Stimulated activated CD4-positive, alpha-beta T cell treated with anti-CD3 and anti-CD28 coated beads, Interleukin-1b, Interleukin-23, amount 100 ng/mL, for 4 hours (primary cell): ENCODE measurements around the gene SIGLEC7.
A peak's percentile ranks its signal among the peaks of the same experiment; 100 is the strongest.

Experiments used
- DNase-seq, 2 donors: peaks; one replicate each; pipeline ENCODE4 v3.0.0-alpha.2; 2020; ENCODE audit warnings: low read depth in 2 of 2

The SIGLEC7 gene

DNA sequence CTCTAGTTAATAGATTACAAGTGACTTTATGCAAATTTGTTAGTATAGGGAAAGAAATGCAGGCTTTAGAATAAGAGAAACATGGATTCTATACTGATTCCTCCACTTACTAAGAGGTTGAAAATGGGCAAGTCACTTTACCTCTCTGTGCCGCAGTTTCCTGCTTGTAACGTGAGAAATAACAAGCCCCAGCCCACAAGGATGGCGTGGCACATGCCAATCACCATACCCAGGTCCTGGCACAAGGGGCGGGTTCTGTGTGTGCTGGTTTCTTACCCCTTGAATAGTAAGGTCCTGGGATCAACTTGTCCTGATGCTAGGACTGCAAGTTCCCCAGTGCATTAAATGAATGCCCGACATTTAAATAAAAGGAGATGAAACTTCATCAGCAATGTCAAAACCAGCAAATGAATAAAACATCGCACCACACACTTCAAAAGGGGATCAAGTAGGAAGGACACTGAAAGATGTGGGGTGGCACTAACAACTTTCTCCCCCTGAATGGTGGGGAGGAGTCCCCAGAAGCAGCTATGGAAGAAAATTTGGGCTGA is 25.3 kb upstream of the SIGLEC7 start:
- no peak for DNase-seq

DNA sequence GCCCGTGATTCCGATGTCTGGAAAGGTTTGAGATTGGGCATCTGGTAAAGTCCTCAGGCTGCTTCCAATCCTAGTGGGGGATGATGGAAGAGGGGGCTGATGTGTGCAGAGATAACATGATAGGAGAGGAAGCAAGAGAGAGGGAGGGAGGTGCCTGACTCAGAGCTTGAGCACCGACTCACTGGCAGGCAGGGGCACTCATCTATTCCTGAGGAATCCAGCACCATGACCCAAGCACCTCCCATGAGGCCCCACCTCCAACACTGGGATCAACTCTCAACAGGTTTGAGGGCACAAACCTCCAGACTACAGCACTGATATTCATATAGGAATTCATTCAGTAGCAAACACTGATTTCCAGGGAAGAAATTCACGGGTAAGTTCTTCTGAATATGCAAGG is 23.0 kb upstream of the SIGLEC7 start:
- DNase-seq: no peak

DNA sequence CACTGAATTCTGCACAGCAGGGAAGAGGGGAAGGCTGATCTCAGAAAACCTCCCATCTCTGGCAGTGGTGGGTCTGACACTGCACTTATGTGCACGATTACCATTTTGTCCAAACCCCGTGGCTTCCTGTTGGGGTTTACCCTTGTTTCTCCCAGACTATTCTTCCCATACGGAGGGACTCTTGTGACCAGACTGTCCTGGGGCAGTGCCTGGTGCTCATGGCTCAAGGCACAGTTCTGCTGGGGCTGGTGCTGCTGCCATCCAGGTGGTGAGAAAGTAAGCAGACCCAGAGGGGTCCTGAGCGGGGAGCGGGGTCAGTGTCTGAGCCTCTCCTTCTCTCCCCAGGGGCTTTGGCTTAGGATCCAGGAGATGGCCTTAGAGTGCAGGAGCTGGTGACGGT is 22.5 kb upstream of the SIGLEC7 start:
- DNase-seq: no peak

DNA sequence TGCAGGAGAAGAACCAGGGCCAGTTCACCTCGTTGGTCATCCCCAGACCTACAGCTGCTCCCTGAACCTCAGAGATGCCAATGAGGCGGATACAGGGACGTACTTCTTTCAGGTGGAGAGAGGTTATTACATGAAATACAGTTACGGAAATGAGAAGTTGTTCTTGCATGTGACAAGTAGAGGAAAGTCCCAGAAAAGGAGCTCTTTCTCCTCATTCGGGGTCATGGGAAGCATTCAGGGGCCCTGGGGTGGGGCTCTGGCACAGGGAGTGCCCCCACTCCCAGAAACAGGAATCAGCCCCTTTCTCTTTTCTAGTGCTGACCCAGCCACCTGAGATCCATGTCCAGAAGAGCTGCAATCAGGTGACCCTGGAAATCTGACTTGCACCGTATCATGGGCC is 21.9 kb upstream of the SIGLEC7 start:
- no peak for DNase-seq

DNA sequence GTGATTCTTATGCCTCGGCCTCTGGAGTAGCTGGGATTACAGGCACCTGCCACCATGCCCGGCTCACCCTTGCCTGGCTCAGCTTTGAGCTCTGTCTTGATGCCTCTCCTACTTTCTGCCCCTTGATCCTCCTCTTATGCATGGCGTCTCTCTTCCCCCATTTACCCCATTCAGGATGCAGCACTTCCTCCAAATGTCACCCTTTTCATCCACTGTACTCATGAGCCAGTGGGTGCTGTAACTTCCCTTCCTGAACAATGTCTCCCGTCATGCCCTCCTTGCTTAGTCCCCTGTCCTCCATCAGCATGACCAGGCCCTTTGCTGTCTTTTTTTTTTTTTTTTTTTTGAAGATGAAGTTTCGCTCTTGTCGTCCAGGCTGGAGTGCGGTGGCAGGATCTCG is 20.8 kb upstream of the SIGLEC7 start:
- DNase-seq: no peak

DNA sequence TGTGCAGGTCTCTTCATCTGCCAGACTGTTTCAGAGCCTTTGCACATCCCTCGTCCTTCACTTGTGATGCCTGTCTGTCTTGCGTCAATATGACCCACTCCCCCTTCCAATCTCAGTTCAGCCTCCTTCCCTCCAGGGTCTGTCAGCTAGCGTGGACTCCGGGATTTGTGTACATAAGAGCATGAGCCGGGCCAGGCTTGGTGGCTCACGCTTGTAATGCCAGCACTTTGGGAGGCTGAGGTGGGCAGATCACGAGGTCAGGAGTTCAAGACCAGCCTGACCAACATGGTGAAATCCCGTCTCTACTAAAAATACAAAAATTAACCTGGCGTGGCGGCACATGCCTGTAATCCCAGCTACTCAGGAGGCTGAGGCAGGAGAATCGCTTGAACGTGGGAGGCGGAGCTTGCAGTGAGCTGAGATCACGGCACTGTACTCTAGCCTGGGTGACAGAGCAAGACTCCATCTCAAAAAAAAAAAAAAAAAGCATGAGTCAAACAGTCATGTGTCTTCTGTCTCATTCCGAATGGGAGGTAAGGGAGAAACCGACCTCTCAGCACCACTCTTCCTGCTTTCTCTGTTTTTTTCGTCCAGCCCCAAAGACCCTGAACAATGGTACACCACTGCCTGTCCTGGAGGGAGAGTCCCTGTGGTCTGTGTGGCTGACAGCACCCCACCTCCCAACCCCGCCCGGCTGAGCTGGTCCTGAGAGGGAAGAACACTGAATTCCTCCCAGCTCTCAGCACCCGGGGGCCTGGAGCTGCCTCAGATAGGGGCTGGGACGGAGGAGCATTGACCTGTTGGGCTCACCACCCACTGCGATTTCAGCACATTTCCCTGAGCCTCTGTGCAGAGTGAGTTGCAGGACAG is 19.8 kb upstream of the SIGLEC7 start:
- DNase-seq: no peak

DNA sequence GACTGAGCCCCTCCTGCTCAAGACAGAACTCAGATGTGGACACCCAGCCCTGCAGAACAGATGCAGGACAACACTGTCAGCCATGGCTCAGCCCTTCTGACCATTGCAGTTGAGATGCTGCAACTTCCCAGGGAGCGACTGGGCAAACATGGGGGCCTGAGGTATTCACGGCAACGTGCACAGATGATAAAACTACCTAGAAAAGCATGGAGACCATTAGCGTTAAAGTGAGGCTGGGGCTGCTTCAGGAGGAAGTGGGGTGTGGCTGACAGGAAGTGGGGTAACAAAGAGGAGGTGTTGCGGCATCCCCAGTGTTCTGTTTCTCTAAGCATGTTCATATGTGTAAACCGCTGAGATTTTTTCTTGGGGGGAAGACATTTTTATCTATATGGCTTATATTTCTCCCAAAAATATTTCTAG is 18.7 kb upstream of the SIGLEC7 start:
- peak in 1 of 2 donors; percentile 33 for DNase-seq

DNA sequence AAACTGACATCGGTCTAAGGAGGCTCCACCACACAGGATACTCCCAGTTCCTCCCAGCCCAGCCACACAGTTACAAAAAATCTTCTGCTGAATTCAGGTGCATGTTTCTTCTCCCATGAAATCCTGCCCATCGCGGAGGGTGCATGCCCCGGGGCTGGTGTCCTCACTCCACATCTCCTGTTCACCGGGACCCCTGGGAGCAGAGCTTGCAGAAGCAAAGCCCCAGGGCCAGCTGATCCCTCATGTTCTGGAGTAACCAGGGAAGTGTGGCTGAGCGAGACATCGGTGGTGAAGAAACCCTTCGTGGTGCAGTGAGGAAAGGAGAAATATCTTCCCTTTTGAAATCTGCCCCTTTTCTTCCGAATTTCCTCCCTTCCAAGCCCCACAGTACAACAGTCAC is 18.3 kb upstream of the SIGLEC7 start:
- no peak for DNase-seq

DNA sequence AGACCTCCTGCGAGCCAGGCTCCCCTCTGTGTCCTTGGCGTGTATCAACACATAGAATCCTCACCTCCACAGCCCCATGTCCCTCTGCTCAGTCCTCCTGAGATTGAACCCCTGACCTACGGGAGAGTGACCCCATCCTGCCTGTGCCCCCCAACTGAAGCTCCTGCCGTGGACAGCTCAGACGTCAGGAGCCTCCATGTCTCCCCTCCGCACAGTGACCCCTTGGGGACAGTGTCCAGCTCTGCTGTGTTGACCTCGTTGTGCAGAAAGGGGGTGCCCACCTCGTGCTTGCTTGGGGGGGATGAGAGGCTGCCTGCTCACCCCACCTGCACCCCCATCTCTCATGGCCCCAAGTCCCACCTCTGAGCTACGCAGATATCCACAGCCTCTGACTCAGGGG is 17.9 kb upstream of the SIGLEC7 start:
- DNase-seq: no peak

DNA sequence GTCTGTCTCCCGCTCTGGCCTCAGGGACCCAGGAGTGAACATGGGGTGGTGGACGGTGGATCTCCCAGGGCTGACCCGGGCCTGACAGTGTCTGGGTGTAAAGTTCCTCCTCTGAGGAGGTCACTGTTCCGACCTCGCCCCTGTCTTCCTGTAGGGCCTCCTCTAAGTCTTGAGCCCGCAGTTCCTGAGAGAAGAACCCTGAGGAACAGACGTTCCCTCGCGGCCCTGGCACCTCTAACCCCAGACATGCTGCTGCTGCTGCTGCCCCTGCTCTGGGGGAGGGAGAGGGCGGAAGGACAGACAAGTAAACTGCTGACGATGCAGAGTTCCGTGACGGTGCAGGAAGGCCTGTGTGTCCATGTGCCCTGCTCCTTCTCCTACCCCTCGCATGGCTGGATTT is 17.4 kb upstream of the SIGLEC7 start, which contains the start of gene SIGLEC9:
TSS of gene SIGLEC9 (plus strand) at position 178 of the 400 bp plus-strand sequence. CDS start at position 247, 69 bp downstream.
- no peak for DNase-seq

DNA sequence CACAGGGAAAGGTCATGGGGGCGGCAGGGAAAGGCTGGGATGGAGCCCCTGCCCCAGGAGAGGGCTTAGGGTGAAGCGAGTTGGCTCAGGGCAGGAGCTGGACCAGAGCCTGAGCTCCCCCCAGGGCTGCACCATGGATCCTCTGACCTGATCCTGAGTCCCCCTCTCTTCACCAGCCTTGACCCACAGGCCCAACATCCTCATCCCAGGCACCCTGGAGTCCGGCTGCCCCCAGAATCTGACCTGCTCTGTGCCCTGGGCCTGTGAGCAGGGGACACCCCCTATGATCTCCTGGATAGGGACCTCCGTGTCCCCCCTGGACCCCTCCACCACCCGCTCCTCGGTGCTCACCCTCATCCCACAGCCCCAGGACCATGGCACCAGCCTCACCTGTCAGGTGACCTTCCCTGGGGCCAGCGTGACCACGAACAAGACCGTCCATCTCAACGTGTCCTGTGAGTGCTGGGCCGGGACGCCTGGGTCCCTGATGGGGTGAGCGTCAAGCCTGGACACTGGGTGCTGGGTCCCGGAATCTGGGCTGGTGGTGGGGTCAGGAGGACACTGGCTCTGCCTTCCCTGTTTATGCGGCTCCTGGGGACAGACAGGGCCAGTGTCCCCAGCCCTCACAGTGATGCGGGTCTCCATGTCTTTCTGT is 16.6 kb upstream of the SIGLEC7 start:
- no peak for DNase-seq

DNA sequence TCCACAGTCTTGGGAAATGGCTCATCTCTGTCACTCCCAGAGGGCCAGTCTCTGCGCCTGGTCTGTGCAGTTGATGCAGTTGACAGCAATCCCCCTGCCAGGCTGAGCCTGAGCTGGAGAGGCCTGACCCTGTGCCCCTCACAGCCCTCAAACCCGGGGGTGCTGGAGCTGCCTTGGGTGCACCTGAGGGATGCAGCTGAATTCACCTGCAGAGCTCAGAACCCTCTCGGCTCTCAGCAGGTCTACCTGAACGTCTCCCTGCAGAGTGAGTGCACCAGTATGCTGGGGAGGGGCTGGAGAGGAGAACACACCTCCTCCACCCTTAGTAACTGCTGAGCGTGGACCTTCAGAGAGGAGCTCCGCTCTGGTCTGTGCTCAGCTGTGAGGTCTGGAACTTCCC is 15.1 kb upstream of the SIGLEC7 start:
- no peak for DNase-seq

DNA sequence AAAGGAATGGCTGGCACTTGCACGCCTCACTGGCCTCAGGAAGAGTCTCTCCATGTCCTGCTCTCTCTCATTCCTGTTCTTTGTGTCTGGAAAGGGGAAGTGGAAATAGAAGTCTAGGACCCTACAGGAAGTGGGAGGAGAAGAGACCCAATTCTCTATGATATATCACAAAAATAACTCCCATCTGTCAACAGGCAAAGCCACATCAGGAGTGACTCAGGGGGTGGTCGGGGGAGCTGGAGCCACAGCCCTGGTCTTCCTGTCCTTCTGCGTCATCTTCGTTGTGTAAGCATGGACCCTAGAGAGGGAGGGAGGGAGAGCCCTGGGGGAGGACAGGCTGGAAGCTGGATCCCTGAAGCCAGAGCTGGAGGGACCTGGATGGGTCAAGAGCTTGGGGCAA is 14.3 kb upstream of the SIGLEC7 start:
- no peak for DNase-seq

DNA sequence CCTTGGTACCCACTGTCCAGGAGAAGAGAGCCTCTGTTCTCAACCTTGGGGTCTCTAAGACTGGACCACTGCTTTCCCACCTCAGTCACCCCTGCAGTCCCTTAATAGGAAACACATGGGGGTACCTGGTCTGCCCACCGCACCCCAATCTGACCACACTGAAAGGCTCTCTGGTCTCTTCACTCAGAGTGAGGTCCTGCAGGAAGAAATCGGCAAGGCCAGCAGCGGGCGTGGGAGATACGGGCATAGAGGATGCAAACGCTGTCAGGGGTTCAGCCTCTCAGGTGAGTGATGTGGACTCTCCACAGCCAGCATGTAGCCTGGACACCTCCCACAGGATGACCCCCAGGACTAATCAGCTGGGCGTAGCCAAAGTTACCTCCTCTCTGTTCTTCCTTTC is 13.9 kb upstream of the SIGLEC7 start:
- DNase-seq: no peak

DNA sequence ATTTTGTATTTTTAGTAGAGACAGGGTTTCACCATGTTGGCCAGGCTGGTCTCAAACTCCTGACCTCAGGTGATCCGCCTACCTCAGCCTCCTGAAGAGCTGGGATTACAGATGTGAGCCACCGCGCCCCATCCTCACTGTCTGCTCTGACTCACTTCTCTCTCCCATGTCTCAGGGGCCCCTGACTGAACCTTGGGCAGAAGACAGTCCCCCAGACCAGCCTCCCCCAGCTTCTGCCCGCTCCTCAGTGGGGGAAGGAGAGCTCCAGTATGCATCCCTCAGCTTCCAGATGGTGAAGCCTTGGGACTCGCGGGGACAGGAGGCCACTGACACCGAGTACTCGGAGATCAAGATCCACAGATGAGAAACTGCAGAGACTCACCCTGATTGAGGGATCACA is 12.4 kb upstream of the SIGLEC7 start:
- no peak for DNase-seq

DNA sequence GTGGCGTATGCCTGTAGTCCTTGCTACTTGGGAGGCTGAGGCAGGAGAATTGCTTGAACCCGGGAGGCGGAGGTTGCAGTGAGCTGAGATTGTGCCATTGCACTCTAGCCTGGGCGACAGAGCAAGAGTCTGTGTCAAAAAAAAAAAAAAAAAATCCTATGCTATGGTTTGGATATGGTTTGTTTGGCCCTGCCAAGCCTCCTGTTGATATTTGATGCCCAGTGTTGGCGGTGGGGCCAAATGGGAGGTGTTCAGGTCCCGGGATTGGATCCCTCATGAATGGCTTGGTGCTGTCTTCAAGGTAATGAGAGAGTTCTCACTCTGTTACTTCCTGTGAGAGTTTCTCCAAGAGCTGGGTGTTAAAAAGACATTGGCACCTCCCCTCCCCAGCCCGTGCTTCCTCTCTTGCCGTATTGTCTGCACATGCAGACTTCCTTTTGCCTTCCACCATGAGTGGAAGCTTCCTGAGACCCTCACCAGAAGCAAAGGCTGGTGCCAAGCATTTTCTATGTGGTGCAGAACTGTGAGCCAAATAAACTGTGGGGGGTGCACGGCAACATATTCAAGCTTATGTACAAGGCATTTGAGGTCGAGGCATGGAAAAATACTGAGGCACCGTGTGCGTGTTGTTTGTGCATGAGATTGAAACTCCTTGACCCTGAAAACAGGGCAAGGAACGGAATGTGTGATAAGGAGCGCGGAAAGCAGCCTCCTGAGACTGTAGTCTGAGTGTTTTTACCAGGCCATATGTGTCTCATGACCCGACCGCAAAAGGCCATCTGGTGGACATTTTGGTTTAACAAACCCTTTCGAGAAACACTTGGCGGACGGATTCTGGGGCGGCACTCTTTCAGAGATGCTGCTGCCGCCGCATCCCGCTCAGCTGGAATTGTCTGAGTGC is 10.1 kb upstream of the SIGLEC7 start:
- no peak for DNase-seq

DNA sequence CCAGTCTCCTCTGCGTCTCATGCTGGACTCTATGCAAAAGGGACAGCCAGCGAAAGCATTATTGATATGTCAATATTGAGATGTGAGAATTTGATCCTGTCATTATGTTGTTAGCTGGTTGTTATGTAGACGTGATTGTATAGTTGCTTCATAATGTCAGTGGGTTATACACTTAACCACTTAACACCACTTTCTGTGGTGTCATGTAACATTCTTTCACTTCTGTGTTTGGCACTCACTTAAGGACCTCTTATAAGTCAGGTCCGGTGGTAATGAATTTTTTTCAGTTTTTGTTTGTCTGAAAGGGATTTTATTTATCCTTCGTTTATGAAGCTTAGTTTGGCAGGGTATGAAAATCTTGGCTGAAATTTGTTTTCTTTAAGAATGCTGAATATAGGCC is 7.1 kb upstream of the SIGLEC7 start:
- DNase-seq: no peak

DNA sequence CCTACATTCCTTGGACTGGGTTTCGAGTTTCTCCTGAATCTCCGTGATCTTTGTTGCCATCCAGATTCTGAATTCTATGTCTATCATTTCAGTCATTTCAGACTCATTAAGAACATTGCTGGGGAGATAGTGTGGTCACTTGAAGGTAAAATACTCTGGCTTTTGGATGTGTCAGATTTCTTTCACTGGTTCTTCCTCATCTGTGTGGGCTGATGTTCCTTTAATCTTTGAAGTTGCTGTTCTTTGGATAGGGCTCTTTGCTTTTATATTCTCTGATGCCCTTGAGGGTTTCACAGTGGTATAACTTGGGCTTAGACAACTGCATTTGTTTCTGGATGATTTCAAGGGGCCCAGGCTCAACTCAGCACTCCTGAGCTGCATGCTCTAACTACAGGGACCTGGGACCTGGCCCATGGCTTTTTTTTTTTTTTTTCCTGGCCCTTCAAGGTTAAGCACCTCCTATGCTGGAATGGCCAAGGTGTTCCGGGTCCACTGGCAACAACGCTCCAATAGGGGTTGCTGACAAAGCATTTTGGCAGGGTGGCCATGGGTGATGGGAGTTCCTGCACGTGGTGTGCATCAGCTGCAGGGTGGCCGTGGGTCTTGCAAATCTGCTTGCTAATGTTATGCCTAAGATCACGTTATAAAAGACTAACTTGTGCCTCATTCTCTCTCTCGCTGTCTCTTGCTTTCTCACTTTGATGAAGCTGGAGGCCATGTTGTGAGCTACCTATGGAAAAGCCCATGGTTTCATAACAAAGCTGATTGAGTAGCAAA is 5.9 kb upstream of the SIGLEC7 start:
- no peak for DNase-seq

DNA sequence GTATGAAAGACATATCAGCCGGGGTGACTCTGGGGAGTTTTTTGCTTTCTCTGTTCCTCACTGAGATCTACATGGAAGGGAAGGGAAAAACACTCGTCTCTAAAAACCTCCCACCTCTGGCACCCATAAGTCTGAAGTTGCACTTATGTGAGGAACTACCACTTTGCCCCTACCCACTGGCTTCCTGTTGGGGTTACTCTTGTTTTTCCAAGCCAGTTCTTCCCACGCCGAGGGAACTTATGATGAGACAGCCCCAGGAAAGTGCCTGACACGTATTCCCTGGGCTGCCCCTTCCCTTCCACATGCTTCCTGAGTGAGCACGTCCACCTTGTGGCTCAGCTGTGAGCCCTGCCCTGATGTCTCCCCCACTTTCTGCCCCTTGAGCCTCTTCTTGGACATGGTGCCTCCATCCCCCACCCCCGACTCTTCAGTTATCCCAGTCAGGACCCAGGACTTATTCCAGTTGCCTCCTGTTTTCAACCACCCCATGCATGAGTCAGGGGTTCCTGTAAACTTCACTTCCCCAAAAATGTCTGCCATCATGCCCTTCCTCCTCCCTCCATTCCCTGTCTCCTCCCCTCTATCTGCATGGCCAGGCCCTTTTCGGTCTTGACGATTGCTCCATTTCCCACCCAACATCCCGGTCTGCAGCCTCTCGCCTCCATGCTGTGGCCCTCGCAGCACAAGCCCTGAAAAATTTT is 5.1 kb upstream of the SIGLEC7 start:
- DNase-seq: no peak

DNA sequence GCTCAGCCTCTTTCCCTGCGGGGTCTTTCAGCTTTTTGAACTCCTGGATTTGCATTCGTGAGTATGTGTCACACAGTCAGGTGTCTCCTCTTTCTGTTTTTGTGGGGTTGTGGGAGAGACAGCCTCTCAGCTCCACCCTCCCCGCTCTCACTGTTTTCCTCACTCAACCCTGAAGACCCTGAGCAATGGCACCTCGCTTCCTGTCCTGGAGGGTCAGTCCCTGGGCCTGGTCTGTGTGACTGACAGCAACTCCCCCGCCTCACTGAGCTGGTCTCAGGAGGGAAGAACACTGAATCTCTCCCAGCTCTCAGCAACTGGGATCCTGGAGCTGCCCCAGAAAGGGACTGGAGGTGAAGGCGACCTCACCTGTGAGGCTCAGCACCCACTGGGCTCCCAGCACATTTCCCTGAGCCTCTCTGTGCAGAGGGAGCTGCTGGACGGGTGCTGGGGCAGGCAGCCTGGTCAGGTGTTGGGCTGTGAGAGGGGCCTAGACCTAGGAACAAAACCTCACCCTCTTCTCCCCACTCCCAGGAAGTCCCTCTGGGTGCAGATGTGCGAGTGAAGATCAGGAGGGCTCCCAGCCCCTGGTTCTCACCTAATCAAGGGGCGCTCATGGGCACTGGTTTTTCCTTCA is 4.2 kb upstream of the SIGLEC7 start:
- DNase-seq: no peak
